Tibial nerve (tissue), 4 donors: ENCODE results near the gene GLP1R. TPM values are rescaled to one million over a fixed set of nuclear protein-coding genes. Genes with fewer than 3 reads are reported as not detected.

Experiments used
- DNase-seq, 2 donors: peaks; one replicate each; pipeline ENCODE4 v3.0.0-alpha.2; 2019; ENCODE audit warnings: low spot score in 2 of 2
- H3K27ac ChIP-seq, 4 donors: fragments of 200-600 bp; sonication (generic) in 3 of 4; one replicate each; pipeline ENCODE4 v1.5.1; 2017 to 2019; ENCODE audit warnings: mild to moderate bottlenecking in 1 of 4
- H3K27me3 ChIP-seq, 2 donors: fragments of 200-600 bp; sonication (generic) in 1 of 2; one replicate each; pipeline versions ENCODE4 v1.5.1 to v1.6.0; 2017 to 2019
- H3K36me3 ChIP-seq, 3 donors: fragments of 200-600 bp; sonication (generic); one replicate each; pipeline ENCODE4 v1.5.1; 2018 to 2019
- H3K4me1 ChIP-seq, 4 donors: fragments of 200-600 bp; sonication (generic) in 3 of 4; one replicate each; pipeline ENCODE4 v1.5.1; 2017 to 2019
- H3K4me3 ChIP-seq, 4 donors: fragments of 200-600 bp; sonication (generic) in 3 of 4; one replicate each; pipeline ENCODE4 v1.5.1; 2017 to 2019; ENCODE audit warnings: mild to moderate bottlenecking in 1 of 4, moderate library complexity in 1 of 4
- H3K9me3 ChIP-seq, 4 donors: fragments of 200-600 bp; sonication (generic) in 3 of 4; one replicate each; pipeline ENCODE4 v1.5.1; 2017 to 2019
- EP300 ChIP-seq, 2 donors: sonication (generic); formaldehyde crosslinking; IDR thresholded peaks; one replicate each; pipeline ENCODE4 v1.6.1; 2017; ENCODE audit warnings: antibody characterized with exemption in 2 of 2, mild to moderate bottlenecking in 1 of 2
- POLR2A ChIP-seq, 2 donors: fragments of 450-650 bp; IDR thresholded peaks; one replicate each; pipeline ENCODE4 v1.6.1; 2017; ENCODE audit warnings: antibody characterized with exemption in 2 of 2, mild to moderate bottlenecking in 2 of 2, moderate library complexity in 2 of 2
- WGBS, 2 donors: methylation state at CpG; one replicate each; pipeline ENCODE4 v1.1.5; 2018; 5-methylcytosine and 5-hydroxymethylcytosine counted together
- total RNA-seq, 4 donors: library from RNA; depleted of rRNA; stranded (reverse); fragments of >200 nt; gene quantifications; one replicate each; pipeline ENCODE4 v1.1.0, GENCODE V29; 2016
- TF ChIP-seq, protein P1 (sequence below), 5 experiments: fragments of 200-600 bp in 3 of 5; fragments of 450-650 bp in 2 of 5; sonication (generic) in 3 of 5; IDR thresholded peaks; one replicate each; pipeline ENCODE4 v1.5.1; 2016 to 2019; ENCODE audit warnings: antibody characterized with exemption in 5 of 5, mild to moderate bottlenecking in 3 of 5, moderate library complexity in 2 of 5

GLP1R gene
- 1 to 10 TPM in 2 of 4 donors, under 1 TPM in 2; 0.20 to 4.2 (median 1.3) TPM for total RNA-seq

DNA sequence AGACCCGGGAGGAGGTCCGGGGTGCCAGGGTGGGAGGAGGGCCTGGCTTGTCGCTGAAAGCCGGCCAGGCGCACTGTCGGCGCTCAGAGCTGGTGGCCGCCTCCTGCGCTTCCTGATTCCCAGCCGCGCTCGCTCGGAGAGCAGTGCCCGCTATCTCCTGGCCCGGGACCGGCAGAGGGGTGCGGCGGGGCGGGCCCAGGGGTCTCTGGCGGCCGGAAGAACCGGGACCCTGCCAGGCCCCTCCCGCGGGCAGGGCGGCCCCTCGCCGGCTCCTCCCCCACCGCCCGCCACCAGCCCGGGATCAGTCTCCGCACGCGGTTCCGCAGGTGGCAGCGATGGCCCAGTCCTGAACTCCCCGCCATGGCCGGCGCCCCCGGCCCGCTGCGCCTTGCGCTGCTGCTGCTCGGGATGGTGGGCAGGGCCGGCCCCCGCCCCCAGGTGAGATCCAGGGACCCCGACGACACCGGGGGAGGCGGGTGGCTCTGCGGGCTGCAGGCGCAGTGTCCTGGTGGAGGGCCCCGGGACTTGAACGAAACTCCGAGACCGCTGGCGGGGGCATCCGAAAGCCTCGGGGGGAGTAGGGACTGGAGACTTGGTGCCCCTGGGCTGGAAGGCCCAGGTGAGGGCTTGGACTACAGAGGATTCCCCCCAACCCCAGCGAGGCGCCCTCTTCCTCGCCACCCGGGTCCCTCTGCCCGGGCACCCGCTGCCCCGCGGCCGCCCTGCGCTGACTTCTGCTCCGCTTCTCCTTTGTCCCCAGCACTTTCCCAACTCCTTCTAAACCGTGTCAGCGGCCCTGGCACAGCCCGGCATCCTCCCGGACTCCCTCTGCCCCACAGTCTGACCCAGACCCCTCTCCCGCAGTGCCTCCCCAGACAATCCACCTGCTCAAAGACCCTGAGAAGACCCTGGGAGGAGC, at the start of gene GLP1R:
Gene GLP1R, plus strand, starts transcription at position 301 of the 919 bp plus-strand sequence. Its CDS starts 60 bp downstream, at position 361.
- H3K9me3 ChIP-seq = no peaks in the 10 kb centered on the region
- TF ChIP-seq EP300 (IDR thresholded peaks at IDR 0.05) (no peak), POLR2A (IDR thresholded peaks at IDR 0.05) (no peak)
- TF ChIP-seq, protein P1, sequence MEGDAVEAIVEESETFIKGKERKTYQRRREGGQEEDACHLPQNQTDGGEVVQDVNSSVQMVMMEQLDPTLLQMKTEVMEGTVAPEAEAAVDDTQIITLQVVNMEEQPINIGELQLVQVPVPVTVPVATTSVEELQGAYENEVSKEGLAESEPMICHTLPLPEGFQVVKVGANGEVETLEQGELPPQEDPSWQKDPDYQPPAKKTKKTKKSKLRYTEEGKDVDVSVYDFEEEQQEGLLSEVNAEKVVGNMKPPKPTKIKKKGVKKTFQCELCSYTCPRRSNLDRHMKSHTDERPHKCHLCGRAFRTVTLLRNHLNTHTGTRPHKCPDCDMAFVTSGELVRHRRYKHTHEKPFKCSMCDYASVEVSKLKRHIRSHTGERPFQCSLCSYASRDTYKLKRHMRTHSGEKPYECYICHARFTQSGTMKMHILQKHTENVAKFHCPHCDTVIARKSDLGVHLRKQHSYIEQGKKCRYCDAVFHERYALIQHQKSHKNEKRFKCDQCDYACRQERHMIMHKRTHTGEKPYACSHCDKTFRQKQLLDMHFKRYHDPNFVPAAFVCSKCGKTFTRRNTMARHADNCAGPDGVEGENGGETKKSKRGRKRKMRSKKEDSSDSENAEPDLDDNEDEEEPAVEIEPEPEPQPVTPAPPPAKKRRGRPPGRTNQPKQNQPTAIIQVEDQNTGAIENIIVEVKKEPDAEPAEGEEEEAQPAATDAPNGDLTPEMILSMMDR (IDR thresholded peaks at IDR 0.05) = no peak
- peaks cover 0 to 12% (median 5%) of the 10 kb centered on the region in 4 donors for H3K4me1 ChIP-seq
- H3K4me3 ChIP-seq = peak within 1 kb of the TSS in 3 of 4 donors; percentile 10 to 49 (median 24)
- 4 to 7% methylated on average over 42 to 64 of the region's 74 CpGs for WGBS, 2 donors
- peaks cover 0 to 39% of the 10 kb centered on the region in 2 donors for H3K27me3 ChIP-seq
- no peaks in the 10 kb centered on the region for H3K36me3 ChIP-seq
- H3K27ac ChIP-seq = no peak within 1 kb of the TSS
- no peak for DNase-seq

DNA sequence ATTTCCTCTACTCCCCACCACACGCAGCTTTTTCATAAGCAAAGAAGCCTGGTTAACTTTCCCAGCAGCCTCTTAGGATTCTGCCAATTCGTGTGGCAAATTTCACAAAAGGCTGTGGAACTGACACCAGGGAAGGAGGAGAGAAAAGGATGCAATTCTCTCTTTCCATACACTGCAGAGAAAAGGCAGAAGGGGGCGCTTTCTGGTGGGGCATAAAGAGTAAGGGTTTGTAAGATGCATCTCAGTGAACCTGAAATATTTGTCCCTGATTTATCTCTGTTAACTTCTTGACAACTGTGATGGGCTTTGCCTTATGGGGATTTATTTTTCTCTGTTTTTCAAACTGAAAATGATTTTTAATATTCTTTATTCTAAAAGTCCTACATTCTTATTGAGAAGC, 45.5 kb upstream of the GLP1R start:
- Histone ChIP-seq H3K36me3 (no peaks in the 10 kb centered on the region), H3K27ac (no peak overlapping the region), H3K4me1 (no peaks in the 10 kb centered on the region), H3K27me3 (peaks cover 0 to 24% of the 10 kb centered on the region in 2 donors), H3K4me3 (no peak overlapping the region), H3K9me3 (no peaks in the 10 kb centered on the region)
- WGBS, 2 donors = 7 to 9% methylated on average over 3 of the region's 3 CpGs
- no peak for TF ChIP-seq POLR2A (IDR thresholded peaks at IDR 0.05)
- TF ChIP-seq EP300 (IDR thresholded peaks at IDR 0.05) = no peak
- TF ChIP-seq, protein P1 (IDR thresholded peaks at IDR 0.05) = no peak
- no peak for DNase-seq

DNA sequence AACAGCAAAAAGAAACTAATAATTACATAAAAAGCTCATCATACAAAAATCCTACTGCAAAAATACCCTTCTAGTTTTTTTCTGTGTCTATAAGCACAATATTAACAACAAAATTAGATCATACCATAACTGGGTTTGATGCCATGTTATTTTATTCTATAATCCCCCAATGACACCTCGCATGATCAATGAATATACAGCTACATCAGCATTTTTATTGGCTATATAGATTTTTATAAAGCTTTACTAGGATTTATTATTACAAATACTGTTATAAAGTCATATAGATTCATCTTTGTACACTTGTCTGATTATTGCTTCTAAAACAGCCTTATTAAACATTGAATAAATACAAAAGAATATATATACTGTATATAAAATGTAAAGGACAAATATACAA, 45.1 kb upstream of the GLP1R start:
- no peak overlapping the region for H3K27ac ChIP-seq
- H3K27me3 ChIP-seq = peaks cover 0 to 24% of the 10 kb centered on the region in 2 donors
- H3K36me3 ChIP-seq = no peaks in the 10 kb centered on the region
- no peaks in the 10 kb centered on the region for H3K4me1 ChIP-seq
- no peaks in the 10 kb centered on the region for H3K9me3 ChIP-seq
- TF ChIP-seq EP300 (IDR thresholded peaks at IDR 0.05) (no peak), POLR2A (IDR thresholded peaks at IDR 0.05) (no peak)
- TF ChIP-seq, protein P1 (IDR thresholded peaks at IDR 0.05) = no peak
- H3K4me3 ChIP-seq = no peak overlapping the region
- 85 to 93% methylated on average over 1 of the region's 1 CpG for WGBS, 2 donors
- DNase-seq = no peak

DNA sequence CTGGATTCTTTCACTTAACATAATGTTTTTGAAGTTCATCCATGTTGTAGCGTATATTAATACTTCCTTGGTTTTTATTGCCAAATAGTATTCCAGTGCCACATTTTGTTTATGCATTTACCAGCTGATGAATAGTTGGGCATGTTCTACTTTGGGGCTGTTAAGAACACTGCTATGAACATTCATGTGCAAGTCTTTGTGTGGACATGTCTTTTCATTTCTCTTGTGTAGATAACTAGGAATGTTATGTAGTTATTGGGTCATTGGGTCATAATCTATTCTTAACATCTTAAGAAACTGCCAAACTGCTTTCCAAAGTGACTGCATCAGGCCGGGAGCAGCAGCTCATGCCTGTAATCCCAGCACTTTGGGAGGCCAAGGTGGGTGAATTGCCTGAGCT, 43.8 kb upstream of the GLP1R start:
- TF ChIP-seq, protein P1 (IDR thresholded peaks at IDR 0.05) = no peak
- no peak for TF ChIP-seq POLR2A (IDR thresholded peaks at IDR 0.05)
- no peak for TF ChIP-seq EP300 (IDR thresholded peaks at IDR 0.05)
- 64 to 71% methylated on average over 2 of the region's 2 CpGs for WGBS, 2 donors
- Histone ChIP-seq H3K27ac (no peak overlapping the region), H3K9me3 (no peaks in the 10 kb centered on the region), H3K36me3 (no peaks in the 10 kb centered on the region), H3K27me3 (peaks cover 0 to 24% of the 10 kb centered on the region in 2 donors), H3K4me1 (no peaks in the 10 kb centered on the region), H3K4me3 (no peak overlapping the region)
- DNase-seq = no peak

DNA sequence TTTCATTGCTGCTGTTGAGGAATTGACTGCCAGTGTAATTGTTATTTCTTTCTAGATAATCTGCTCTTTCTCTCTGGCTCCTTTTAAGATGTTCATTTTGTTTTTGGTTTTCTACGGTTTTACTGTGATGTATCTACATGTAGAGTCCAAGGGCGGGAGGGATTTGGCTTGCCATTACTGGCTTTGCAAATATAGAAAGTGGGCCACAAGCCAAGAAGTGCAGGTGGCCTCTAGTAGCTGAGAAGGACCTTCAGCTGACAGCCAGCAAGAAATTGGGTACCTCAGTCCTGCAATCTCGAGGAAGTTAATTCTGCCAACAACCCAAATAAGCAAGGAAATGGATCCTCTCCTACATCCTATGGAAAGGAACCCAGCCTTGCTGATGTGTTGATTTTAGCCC, 42.8 kb upstream of the GLP1R start:
- H3K4me3 ChIP-seq = no peak overlapping the region
- no peak for DNase-seq
- peaks cover 0 to 22% of the 10 kb centered on the region in 2 donors for H3K27me3 ChIP-seq
- WGBS, 2 donors = 81 to 87% methylated on average over 3 of the region's 3 CpGs
- no peak overlapping the region for H3K27ac ChIP-seq
- H3K36me3 ChIP-seq = no peaks in the 10 kb centered on the region
- no peaks in the 10 kb centered on the region for H3K9me3 ChIP-seq
- H3K4me1 ChIP-seq = no peaks in the 10 kb centered on the region
- TF ChIP-seq, protein P1 (IDR thresholded peaks at IDR 0.05) = no peak
- TF ChIP-seq POLR2A (IDR thresholded peaks at IDR 0.05) (no peak), EP300 (IDR thresholded peaks at IDR 0.05) (no peak)
